HEK293 (cell line): ENCODE data around the gene F3.

Experiments used
- FEZF1 ChIP-seq: fragments of 450-650 bp; formaldehyde crosslinking; IDR thresholded peaks from 2 replicates; pipeline ENCODE4 v1.5.1; 2016; ENCODE audit warnings: missing biosample characterization, missing genetic modification characterization
- KLF1 ChIP-seq: fragments of 450-650 bp; formaldehyde crosslinking; IDR thresholded peaks from 2 replicates; pipeline ENCODE4 v1.5.1; 2016; ENCODE audit warnings: missing biosample characterization, missing genetic modification characterization
- MYNN ChIP-seq: fragments of 450-650 bp; formaldehyde crosslinking; IDR thresholded peaks from 2 replicates; pipeline ENCODE4 v1.5.1; 2016; ENCODE audit warnings: missing biosample characterization, missing genetic modification characterization, borderline replicate concordance
- OSR2 ChIP-seq: fragments of 450-650 bp; formaldehyde crosslinking; IDR thresholded peaks from 2 replicates; pipeline ENCODE4 v1.5.1; 2016; ENCODE audit warnings: missing biosample characterization, missing genetic modification characterization
- TCF7L2 ChIP-seq: IDR thresholded peaks from 2 replicates; pipeline ENCODE4 v1.6.1; 2011; ENCODE audit warnings: low read depth, mild to moderate bottlenecking, inconsistent platforms, low read length, moderate library complexity, borderline replicate concordance
- YY1 ChIP-seq: fragments of 450-650 bp; formaldehyde crosslinking; IDR thresholded peaks from 2 replicates; pipeline ENCODE4 v1.5.1; 2018; ENCODE audit warnings: missing biosample characterization, missing genetic modification characterization
- ZBTB1 ChIP-seq: fragments of 450-650 bp; formaldehyde crosslinking; IDR thresholded peaks from 2 replicates; pipeline ENCODE4 v1.5.1; 2016; ENCODE audit warnings: missing biosample characterization, missing genetic modification characterization
- ZBTB48 ChIP-seq: fragments of 450-650 bp; formaldehyde crosslinking; IDR thresholded peaks from 2 replicates; pipeline ENCODE4 v1.5.1; 2016; ENCODE audit warnings: missing biosample characterization, missing genetic modification characterization
- ZBTB8A ChIP-seq: fragments of 450-650 bp; formaldehyde crosslinking; IDR thresholded peaks from 2 replicates; pipeline ENCODE4 v1.5.1; 2016; ENCODE audit warnings: missing biosample characterization, missing genetic modification characterization
- ZFP69B ChIP-seq: fragments of 450-650 bp; formaldehyde crosslinking; IDR thresholded peaks from 2 replicates; pipeline ENCODE4 v1.5.1; 2016; ENCODE audit warnings: missing biosample characterization, missing genetic modification characterization
- ZNF155 ChIP-seq: fragments of 450-650 bp; formaldehyde crosslinking; IDR thresholded peaks from 2 replicates; pipeline ENCODE4 v1.5.1; 2016; ENCODE audit warnings: missing biosample characterization, missing genetic modification characterization
- ZNF16 ChIP-seq: fragments of 450-650 bp; formaldehyde crosslinking; IDR thresholded peaks from 2 replicates; pipeline ENCODE4 v1.5.1; 2016; ENCODE audit warnings: low read depth, missing biosample characterization, missing genetic modification characterization
- ZNF175 ChIP-seq: fragments of 450-650 bp; formaldehyde crosslinking; IDR thresholded peaks from 2 replicates; pipeline ENCODE4 v1.5.1; 2016; ENCODE audit warnings: missing biosample characterization, missing genetic modification characterization
- ZNF24 ChIP-seq: fragments of 450-650 bp; formaldehyde crosslinking; IDR thresholded peaks from 2 replicates; pipeline ENCODE4 v1.5.1; 2016; ENCODE audit warnings: missing biosample characterization, missing genetic modification characterization
- ZNF248 ChIP-seq: fragments of 450-650 bp; formaldehyde crosslinking; IDR thresholded peaks from 2 replicates; pipeline ENCODE4 v1.5.1; 2017; ENCODE audit warnings: missing biosample characterization, missing genetic modification characterization
- ZNF274 ChIP-seq, 2 experiments: fragments of 200-500 bp in 1 of 2; fragments of 450-650 bp in 1 of 2; sonication (Bioruptor generic) in 1 of 2; formaldehyde crosslinking in 1 of 2; IDR thresholded peaks; 2 replicates each; pipeline versions ENCODE4 v1.5.1 to v1.6.1; 2014 to 2016; ENCODE audit warnings: borderline replicate concordance in 1 of 2, inconsistent platforms in 1 of 2, low read length in 1 of 2, missing biosample characterization in 1 of 2, missing genetic modification characterization in 1 of 2
- ZNF335 ChIP-seq: fragments of 450-650 bp; formaldehyde crosslinking; conservative IDR thresholded peaks from 2 replicates; pipeline ENCODE4 v1.5.1; 2016; ENCODE audit warnings: missing biosample characterization, missing genetic modification characterization
- ZNF394 ChIP-seq: fragments of 450-650 bp; formaldehyde crosslinking; IDR thresholded peaks from 2 replicates; pipeline ENCODE4 v1.5.1; 2016; ENCODE audit warnings: missing biosample characterization, missing genetic modification characterization, mild to moderate bottlenecking, moderate library complexity, borderline replicate concordance
- ZNF426 ChIP-seq: fragments of 450-650 bp; formaldehyde crosslinking; IDR thresholded peaks from 2 replicates; pipeline ENCODE4 v1.5.1; 2017; ENCODE audit warnings: missing biosample characterization, missing genetic modification characterization, mild to moderate bottlenecking, inconsistent platforms, moderate library complexity
- ZNF48 ChIP-seq: fragments of 450-650 bp; formaldehyde crosslinking; IDR thresholded peaks from 2 replicates; pipeline ENCODE4 v1.5.1; 2016; ENCODE audit warnings: missing biosample characterization, missing genetic modification characterization
- ZNF510 ChIP-seq: fragments of 450-650 bp; formaldehyde crosslinking; IDR thresholded peaks from 2 replicates; pipeline ENCODE4 v1.5.1; 2018; ENCODE audit warnings: mild to moderate bottlenecking, missing genetic modification characterization, missing biosample characterization; ENCODE audit not compliant: insufficient replicate concordance
- ZNF521 ChIP-seq: fragments of 450-650 bp; formaldehyde crosslinking; IDR thresholded peaks from 2 replicates; pipeline ENCODE4 v1.5.1; 2017; ENCODE audit warnings: missing biosample characterization, mild to moderate bottlenecking, missing genetic modification characterization
- ZNF555 ChIP-seq: fragments of 450-650 bp; formaldehyde crosslinking; conservative IDR thresholded peaks from 2 replicates; pipeline ENCODE4 v1.5.1; 2017; ENCODE audit warnings: missing biosample characterization, mild to moderate bottlenecking, missing genetic modification characterization, inconsistent platforms
- ZNF596 ChIP-seq: fragments of 450-650 bp; IDR thresholded peaks from 2 replicates; pipeline ENCODE4 v1.5.0; 2018; ENCODE audit warnings: missing biosample characterization, mild to moderate bottlenecking, missing genetic modification characterization, moderate library complexity
- ZNF621 ChIP-seq: fragments of 450-650 bp; formaldehyde crosslinking; IDR thresholded peaks from 2 replicates; pipeline ENCODE4 v1.5.1; 2017; ENCODE audit warnings: missing biosample characterization, missing genetic modification characterization
- ZNF623 ChIP-seq: fragments of 450-650 bp; formaldehyde crosslinking; IDR thresholded peaks from 2 replicates; pipeline ENCODE4 v1.5.1; 2016; ENCODE audit warnings: missing biosample characterization, missing genetic modification characterization
- ZNF660 ChIP-seq: fragments of 450-650 bp; IDR thresholded peaks from 2 replicates; pipeline ENCODE4 v1.5.1; 2018; ENCODE audit warnings: missing biosample characterization, mild to moderate bottlenecking, missing genetic modification characterization
- ZNF664 ChIP-seq: fragments of 450-650 bp; formaldehyde crosslinking; IDR thresholded peaks from 2 replicates; pipeline ENCODE4 v1.5.1; 2016; ENCODE audit warnings: missing biosample characterization, missing genetic modification characterization
- ZNF670 ChIP-seq: fragments of 450-650 bp; formaldehyde crosslinking; IDR thresholded peaks from 2 replicates; pipeline ENCODE4 v1.5.1; 2016; ENCODE audit warnings: missing biosample characterization, missing genetic modification characterization, low read depth
- ZNF707 ChIP-seq: fragments of 450-650 bp; formaldehyde crosslinking; IDR thresholded peaks from 2 replicates; pipeline ENCODE4 v1.5.1; 2016; ENCODE audit warnings: missing biosample characterization, missing genetic modification characterization
- ZNF791 ChIP-seq: fragments of 450-650 bp; formaldehyde crosslinking; IDR thresholded peaks from 2 replicates; pipeline ENCODE4 v1.5.1; 2016; ENCODE audit warnings: missing biosample characterization, missing genetic modification characterization
- ZNF837 ChIP-seq: fragments of 450-650 bp; formaldehyde crosslinking; IDR thresholded peaks from 2 replicates; pipeline ENCODE4 v1.5.1; 2016; ENCODE audit warnings: missing biosample characterization, missing genetic modification characterization
- TF ChIP-seq, protein P1 (sequence below): fragments of 450-650 bp; formaldehyde crosslinking; IDR thresholded peaks from 2 replicates; pipeline ENCODE4 v1.5.1; 2016; ENCODE audit warnings: missing biosample characterization, missing genetic modification characterization
- TF ChIP-seq, protein P2 (sequence below): fragments of 450-650 bp; formaldehyde crosslinking; conservative IDR thresholded peaks from 2 replicates; pipeline ENCODE4 v1.5.1; 2016; ENCODE audit warnings: low read depth, missing biosample characterization, missing genetic modification characterization
- TF ChIP-seq, protein P3 (sequence below): fragments of 450-650 bp; formaldehyde crosslinking; IDR thresholded peaks from 2 replicates; pipeline ENCODE4 v1.5.1; 2017; ENCODE audit warnings: missing biosample characterization, mild to moderate bottlenecking, missing genetic modification characterization, moderate library complexity

F3 gene

GRCh38 chr1:94541246-94542087 is at the start of gene F3 (continued):
- TF ChIP-seq ZFP69B (no peak), ZNF660 (tag by site-specific recombination) (peak; percentile 47; the same call in 1 of the 2 replicates), ZBTB48 (no peak; the same call in 1 of the 2 replicates), ZNF521 (no peak), ZNF248 (tag by site-specific recombination) (no peak), ZNF48 (tag by site-specific recombination) (no peak), ZNF596 (tag by site-specific recombination) (no peak), ZNF426 (tag by site-specific recombination) (no peak), TCF7L2 (no peak), ZNF274 (IDR thresholded peaks at IDR 0.05; ENCODE audit: low read length) (no peak), ZNF274 (tag by site-specific recombination; IDR thresholded peaks at IDR 0.05; ENCODE audit: borderline replicate concordance) (no peak), ZNF24 (tag by site-specific recombination) (0 out of 2 replicates have a peak, but pooled peaks have one; percentile 34), ZNF837 (tag by site-specific recombination) (no peak), ZNF335 (tag by site-specific recombination) (peak; percentile 10; the same call in 1 of the 2 replicates), ZNF791 (tag by site-specific recombination) (no peak), ZNF394 (no peak; the same call in 1 of the 2 replicates), KLF1 (tag by site-specific recombination) (0 out of 2 replicates have a peak, but pooled peaks have one; percentile 25), ZNF621 (tag by site-specific recombination) (no peak), ZBTB1 (tag by site-specific recombination) (0 out of 2 replicates have a peak, but pooled peaks have one; percentile 67), ZBTB8A (tag by site-specific recombination) (peak; percentile 92), ZNF16 (no peak), MYNN (no peak), ZNF664 (tag by site-specific recombination) (no peak), ZNF555 (tag by site-specific recombination) (no peak), ZNF707 (tag by site-specific recombination) (no peak), ZNF510 (no peak), ZNF670 (tag by site-specific recombination) (no peak), ZNF623 (no peak), YY1 (peak; percentile 58; the same call in 1 of the 2 replicates), FEZF1 (no peak), ZNF175 (tag by site-specific recombination) (no peak), ZNF155 (tag by site-specific recombination) (no peak), OSR2 (tag by site-specific recombination) (0 out of 2 replicates have a peak, but pooled peaks have one; percentile 17)
- TF ChIP-seq, protein P1, sequence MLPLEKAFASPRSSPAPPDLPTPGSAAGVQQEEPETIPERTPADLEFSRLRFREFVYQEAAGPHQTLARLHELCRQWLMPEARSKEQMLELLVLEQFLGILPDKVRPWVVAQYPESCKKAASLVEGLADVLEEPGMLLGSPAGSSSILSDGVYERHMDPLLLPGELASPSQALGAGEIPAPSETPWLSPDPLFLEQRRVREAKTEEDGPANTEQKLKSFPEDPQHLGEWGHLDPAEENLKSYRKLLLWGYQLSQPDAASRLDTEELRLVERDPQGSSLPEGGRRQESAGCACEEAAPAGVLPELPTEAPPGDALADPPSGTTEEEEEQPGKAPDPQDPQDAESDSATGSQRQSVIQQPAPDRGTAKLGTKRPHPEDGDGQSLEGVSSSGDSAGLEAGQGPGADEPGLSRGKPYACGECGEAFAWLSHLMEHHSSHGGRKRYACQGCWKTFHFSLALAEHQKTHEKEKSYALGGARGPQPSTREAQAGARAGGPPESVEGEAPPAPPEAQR (tag by site-specific recombination) = no peak
- TF ChIP-seq, protein P2, sequence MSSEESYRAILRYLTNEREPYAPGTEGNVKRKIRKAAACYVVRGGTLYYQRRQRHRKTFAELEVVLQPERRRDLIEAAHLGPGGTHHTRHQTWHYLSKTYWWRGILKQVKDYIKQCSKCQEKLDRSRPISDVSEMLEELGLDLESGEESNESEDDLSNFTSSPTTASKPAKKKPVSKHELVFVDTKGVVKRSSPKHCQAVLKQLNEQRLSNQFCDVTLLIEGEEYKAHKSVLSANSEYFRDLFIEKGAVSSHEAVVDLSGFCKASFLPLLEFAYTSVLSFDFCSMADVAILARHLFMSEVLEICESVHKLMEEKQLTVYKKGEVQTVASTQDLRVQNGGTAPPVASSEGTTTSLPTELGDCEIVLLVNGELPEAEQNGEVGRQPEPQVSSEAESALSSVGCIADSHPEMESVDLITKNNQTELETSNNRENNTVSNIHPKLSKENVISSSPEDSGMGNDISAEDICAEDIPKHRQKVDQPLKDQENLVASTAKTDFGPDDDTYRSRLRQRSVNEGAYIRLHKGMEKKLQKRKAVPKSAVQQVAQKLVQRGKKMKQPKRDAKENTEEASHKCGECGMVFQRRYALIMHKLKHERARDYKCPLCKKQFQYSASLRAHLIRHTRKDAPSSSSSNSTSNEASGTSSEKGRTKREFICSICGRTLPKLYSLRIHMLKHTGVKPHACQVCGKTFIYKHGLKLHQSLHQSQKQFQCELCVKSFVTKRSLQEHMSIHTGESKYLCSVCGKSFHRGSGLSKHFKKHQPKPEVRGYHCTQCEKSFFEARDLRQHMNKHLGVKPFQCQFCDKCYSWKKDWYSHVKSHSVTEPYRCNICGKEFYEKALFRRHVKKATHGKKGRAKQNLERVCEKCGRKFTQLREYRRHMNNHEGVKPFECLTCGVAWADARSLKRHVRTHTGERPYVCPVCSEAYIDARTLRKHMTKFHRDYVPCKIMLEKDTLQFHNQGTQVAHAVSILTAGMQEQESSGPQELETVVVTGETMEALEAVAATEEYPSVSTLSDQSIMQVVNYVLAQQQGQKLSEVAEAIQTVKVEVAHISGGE (tag by site-specific recombination) = 0 out of 2 replicates have a peak, but pooled peaks have one; percentile 23
- TF ChIP-seq, protein P3, sequence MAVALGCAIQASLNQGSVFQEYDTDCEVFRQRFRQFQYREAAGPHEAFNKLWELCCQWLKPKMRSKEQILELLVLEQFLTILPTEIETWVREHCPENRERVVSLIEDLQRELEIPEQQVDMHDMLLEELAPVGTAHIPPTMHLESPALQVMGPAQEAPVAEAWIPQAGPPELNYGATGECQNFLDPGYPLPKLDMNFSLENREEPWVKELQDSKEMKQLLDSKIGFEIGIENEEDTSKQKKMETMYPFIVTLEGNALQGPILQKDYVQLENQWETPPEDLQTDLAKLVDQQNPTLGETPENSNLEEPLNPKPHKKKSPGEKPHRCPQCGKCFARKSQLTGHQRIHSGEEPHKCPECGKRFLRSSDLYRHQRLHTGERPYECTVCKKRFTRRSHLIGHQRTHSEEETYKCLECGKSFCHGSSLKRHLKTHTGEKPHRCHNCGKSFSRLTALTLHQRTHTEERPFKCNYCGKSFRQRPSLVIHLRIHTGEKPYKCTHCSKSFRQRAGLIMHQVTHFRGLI = peak; percentile 56; the same call in 1 of the 2 replicates
